HepG2 (cell line): ENCODE results near the gene TMEM218. TPM values are rescaled to one million over a fixed set of nuclear protein-coding genes. Genes with fewer than 3 reads are reported as not detected.

Experiments used
- EP300 ChIP-seq, 3 experiments: sonication (generic) in 1 of 3; formaldehyde crosslinking in 1 of 3; IDR thresholded peaks; 2 replicates each; pipeline versions ENCODE4 v1.5.1 to v1.6.1; 2011 to 2020; ENCODE audit warnings: low read depth in 2 of 3, low read length in 2 of 3, borderline replicate concordance in 1 of 3, improper control_type of control experiment in 1 of 3, mild to moderate bottlenecking in 1 of 3, missing genetic modification reagents in 1 of 3, moderate library complexity in 1 of 3
- ERF ChIP-seq: IDR thresholded peaks from 2 replicates; pipeline ENCODE4 v1.6.1; 2018; ENCODE audit warnings: missing biosample characterization, missing genetic modification reagents
- HIVEP1 ChIP-seq: sonication (generic); formaldehyde crosslinking; IDR thresholded peaks from 2 replicates; pipeline ENCODE4 v1.4.0; 2020; ENCODE audit warnings: mild to moderate bottlenecking, missing genetic modification reagents
- HNF1A ChIP-seq, 2 experiments: sonication (generic) in 1 of 2; formaldehyde crosslinking in 1 of 2; IDR thresholded peaks; 2 replicates each; pipeline versions ENCODE4 v1.4.0 to v1.6.1; 2016 to 2020; ENCODE audit warnings: borderline replicate concordance in 1 of 2, low read depth in 1 of 2, mild to moderate bottlenecking in 1 of 2, missing genetic modification reagents in 1 of 2
- LCORL ChIP-seq, 2 experiments: fragments of 450-650 bp in 1 of 2; sonication (generic) in 1 of 2; formaldehyde crosslinking in 1 of 2; IDR thresholded peaks; 2 replicates each; pipeline versions ENCODE4 v1.5.0 to v1.6.1; 2017 to 2020; ENCODE audit warnings: antibody characterized with exemption in 1 of 2, missing genetic modification reagents in 1 of 2
- NAIF1 ChIP-seq: sonication (generic); formaldehyde crosslinking; IDR thresholded peaks from 2 replicates; pipeline ENCODE4 v1.5.0; 2020; ENCODE audit warnings: mild to moderate bottlenecking, missing genetic modification reagents, borderline replicate concordance
- POGZ ChIP-seq: sonication (generic); formaldehyde crosslinking; IDR thresholded peaks from 2 replicates; pipeline ENCODE4 v1.4.0; 2020; ENCODE audit warnings: mild to moderate bottlenecking, missing genetic modification reagents
- REST ChIP-seq, 2 experiments: IDR thresholded peaks; 2 replicates each; pipeline ENCODE4 v1.6.1; 2011 to 2012; ENCODE audit warnings: low read length in 2 of 2, borderline replicate concordance in 1 of 2, low read depth in 1 of 2, mild to moderate bottlenecking in 1 of 2, moderate library complexity in 1 of 2
- THAP9 ChIP-seq: sonication (generic); formaldehyde crosslinking; IDR thresholded peaks from 2 replicates; pipeline ENCODE4; 2020; ENCODE audit warnings: missing genetic modification reagents, mild to moderate bottlenecking, borderline replicate concordance
- ZBTB44 ChIP-seq: sonication (generic); formaldehyde crosslinking; IDR thresholded peaks from 2 replicates; pipeline ENCODE4 v1.4.0; 2020; ENCODE audit warnings: missing genetic modification reagents
- ZNF432 ChIP-seq: sonication (generic); formaldehyde crosslinking; IDR thresholded peaks from 2 replicates; pipeline ENCODE4 v1.5.0; 2020; ENCODE audit warnings: missing genetic modification reagents, mild to moderate bottlenecking, borderline replicate concordance
- ZNF772 ChIP-seq: sonication (generic); formaldehyde crosslinking; IDR thresholded peaks from 2 replicates; pipeline ENCODE4 v1.5.0; 2020; ENCODE audit warnings: mild to moderate bottlenecking, missing genetic modification reagents
- polyA plus RNA-seq, 8 experiments: library from polyadenylated mRNA; depleted of rRNA in 3 of 8; stranded (reverse) in 7 of 8; unstranded in 1 of 8; fragments of >200 nt; fragmentation: Illumina TruSeq in 4 of 8; extraction: Trizol in 4 of 8; gene quantifications; 2 replicates each; pipeline versions ENCODE4 v1.2.1 to v1.2.3, GENCODE V29; 2011 to 2016; ENCODE audit warnings: low read depth in 4 of 8, missing spikeins in 1 of 8, mixed read lengths in 1 of 8; ENCODE audit not compliant: insufficient read depth in 1 of 8
- total RNA-seq, 5 experiments: library from RNA; depleted of rRNA; stranded (reverse); fragments of >200 nt; fragmentation: Illumina TruSeq; extraction: Trizol; gene quantifications; 2 replicates each; pipeline ENCODE4 v1.2.3, GENCODE V29; 2016; ENCODE audit warnings: low read depth in 1 of 5

TMEM218 gene
- total and polyA plus RNA-seq, 2 of the 13 experiments (the other 11 are each of a cell fraction or from before 2014, with no cell fraction given): 11.8 to 14.0 TPM

GRCh38 chr11:125111343-125112207 lies at the start of gene TMEM218 (continued):
- TF ChIP-seq ZBTB44 (CRISPR knock-in tag) (no peak), EP300 (IDR thresholded peaks at IDR 0.05; ENCODE audit: low read depth in 2 of 2, low read length in 2 of 2) (no peak), EP300 (CRISPR knock-in tag; IDR thresholded peaks at IDR 0.05; ENCODE audit: borderline replicate concordance) (no peak), ERF (no peak), NAIF1 (0 out of 2 replicates have a peak, but pooled peaks have one; percentile 42), THAP9 (CRISPR knock-in tag) (peak; percentile 81; the same call in 1 of the 2 replicates), LCORL (IDR thresholded peaks at IDR 0.05) (no peak), LCORL (CRISPR knock-in tag; IDR thresholded peaks at IDR 0.05) (peak; percentile 44; the same call in 1 of the 2 replicates), ZNF772 (CRISPR knock-in tag) (no peak; the same call in 1 of the 2 replicates), HIVEP1 (CRISPR knock-in tag) (0 out of 2 replicates have a peak, but pooled peaks have one; percentile 34), REST (IDR thresholded peaks at IDR 0.05; ENCODE audit: borderline replicate concordance in 1 of 2, low read depth in 1 of 2, low read length in 2 of 2) (no peak), HNF1A (IDR thresholded peaks at IDR 0.05; ENCODE audit: low read depth) (no peak), HNF1A (CRISPR knock-in tag; IDR thresholded peaks at IDR 0.05; ENCODE audit: borderline replicate concordance) (peak; percentile 54; the same call in 1 of the 2 replicates), POGZ (CRISPR knock-in tag) (peak; percentile 95), ZNF432 (no peak)
